CD14-positive monocyte (primary cell): ENCODE data around the gene SCN4A. TPM values are rescaled to one million over a fixed set of nuclear protein-coding genes. Genes with fewer than 3 reads are reported as not detected.

ENCODE experiments used
- DNase-seq, 3 donors: peaks; one replicate each; pipeline ENCODE4 v3.0.0-alpha.2; 2011 to 2022
- H2AFZ ChIP-seq: 2 replicates; pipeline ENCODE4 v1.6.0; 2012; ENCODE audit warnings: mild to moderate bottlenecking, low read depth, low read length, inconsistent platforms; ENCODE audit not compliant: insufficient read depth, poor library complexity, severe bottlenecking
- H3K27ac ChIP-seq, 2 donors: 1 replicate in 1 of 2; 2 replicates in 1 of 2; pipeline ENCODE4 v1.5.1; 2012 to 2013; ENCODE audit warnings: low read length in 2 of 2, control low read depth in 1 of 2, inconsistent platforms in 1 of 2, low read depth in 1 of 2, mild to moderate bottlenecking in 1 of 2
- H3K27me3 ChIP-seq, 2 donors: one replicate each; pipeline versions ENCODE4 v1.6.0 to v1.6.1; 2011 to 2013; ENCODE audit warnings: low read length in 2 of 2; ENCODE audit not compliant: control insufficient read depth in 2 of 2, insufficient read depth in 2 of 2
- H3K36me3 ChIP-seq, 2 donors: replicated peaks in 1 of 2; 1 replicate in 1 of 2; 2 replicates in 1 of 2; pipeline versions ENCODE4 v1.5.1 to v1.6.1; 2012 to 2013; ENCODE audit warnings: low read length in 2 of 2, control low read depth in 1 of 2, inconsistent platforms in 1 of 2, mild to moderate bottlenecking in 1 of 2; ENCODE audit not compliant: insufficient read depth in 2 of 2, control insufficient read depth in 1 of 2
- H3K4me1 ChIP-seq, 2 donors: 1 replicate in 1 of 2; 2 replicates in 1 of 2; pipeline versions ENCODE4 v1.5.1 to v1.6.1; 2012 to 2013; ENCODE audit warnings: low read length in 2 of 2, control low read depth in 1 of 2, inconsistent platforms in 1 of 2, mild to moderate bottlenecking in 1 of 2, moderate library complexity in 1 of 2; ENCODE audit not compliant: insufficient read depth in 2 of 2, control insufficient read depth in 1 of 2
- H3K4me2 ChIP-seq: replicated peaks from 2 replicates; pipeline ENCODE3; 2012; ENCODE audit warnings: low read length, moderate library complexity, mild to moderate bottlenecking; ENCODE audit not compliant: poor library complexity, severe bottlenecking; ENCODE audit errors: extremely low read depth
- H3K4me3 ChIP-seq, 3 experiments: fragments of 200-600 bp in 1 of 3; sonication (generic) in 1 of 3; replicated peaks in 1 of 3; 1 replicate in 2 of 3; 2 replicates in 1 of 3; pipeline ENCODE4 v1.5.1; 2011 to 2013; ENCODE audit warnings: low read length in 3 of 3, mild to moderate bottlenecking in 3 of 3, control low read depth in 2 of 3, low read depth in 2 of 3, inconsistent platforms in 1 of 3, moderate library complexity in 1 of 3
- H3K79me2 ChIP-seq: 2 replicates; pipeline ENCODE4 v1.6.0; 2012; ENCODE audit warnings: mild to moderate bottlenecking, control low read depth, inconsistent platforms, low read length, moderate library complexity; ENCODE audit not compliant: insufficient read depth
- H3K9ac ChIP-seq: 2 replicates; pipeline ENCODE4 v1.6.0; 2017; ENCODE audit warnings: low read length, mild to moderate bottlenecking; ENCODE audit not compliant: insufficient read depth, poor library complexity, severe bottlenecking
- H3K9me3 ChIP-seq, 2 donors: replicated peaks in 1 of 2; 1 replicate in 1 of 2; 2 replicates in 1 of 2; pipeline versions ENCODE4 v1.5.1 to v1.6.1; 2012 to 2013; ENCODE audit warnings: low read length in 2 of 2, control low read depth in 1 of 2; ENCODE audit not compliant: control insufficient read depth in 1 of 2, insufficient read depth in 1 of 2
- H4K20me1 ChIP-seq: 2 replicates; pipeline ENCODE4 v1.6.0; 2012; ENCODE audit warnings: mild to moderate bottlenecking, low read length, control low read depth, moderate library complexity; ENCODE audit not compliant: insufficient read depth
- H3K27ac Mint-ChIP-seq, 7 donors: one replicate each; pipeline ENCODE4 v1.8.0; 2020; ENCODE audit warnings: mild to moderate bottlenecking in 7 of 7, mixed read lengths in 7 of 7, moderate library complexity in 6 of 7, inconsistent platforms in 2 of 7
- H3K27me3 Mint-ChIP-seq, 3 donors: one replicate each; pipeline ENCODE4 v1.8.0; 2021 to 2022; ENCODE audit warnings: low read depth in 3 of 3, mild to moderate bottlenecking in 3 of 3, mixed read lengths in 3 of 3, moderate library complexity in 3 of 3, inconsistent platforms in 1 of 3
- H3K36me3 Mint-ChIP-seq, 2 donors: one replicate each; pipeline ENCODE4 v1.8.0; 2020; ENCODE audit warnings: mixed read lengths in 2 of 2, inconsistent platforms in 1 of 2, mild to moderate bottlenecking in 1 of 2
- H3K4me1 Mint-ChIP-seq: one replicate; pipeline ENCODE4 v1.8.0; 2020; ENCODE audit warnings: mild to moderate bottlenecking, mixed read lengths
- H3K4me3 Mint-ChIP-seq, 2 donors: one replicate each; pipeline ENCODE4 v1.8.0; 2020; ENCODE audit warnings: mild to moderate bottlenecking in 2 of 2, mixed read lengths in 2 of 2, moderate library complexity in 1 of 2
- H3K9me3 Mint-ChIP-seq, 7 donors: one replicate each; pipeline ENCODE4 v1.8.0; 2020 to 2022; ENCODE audit warnings: mixed read lengths in 7 of 7, mild to moderate bottlenecking in 6 of 7, moderate library complexity in 6 of 7, inconsistent platforms in 2 of 7
- WGBS: methylation state at CpG from one replicate; pipeline ENCODE4 v1.1.5; 2013; ENCODE audit warnings: missing lambda C conversion rate; ENCODE audit not compliant: insufficient coverage; 5-methylcytosine and 5-hydroxymethylcytosine counted together
- intact Hi-C, 2 donors: fragments of 100-400 bp; cut with micrococcal nuclease; formaldehyde crosslinking; loops; one replicate each; pipeline versions ENCODE4 v1.15.0 to v1.15.1; 2023
- polyA plus RNA-seq, 3 donors: library from polyadenylated mRNA; depleted of rRNA in 1 of 3; unstranded in 2 of 3; stranded (reverse) in 1 of 3; fragments of 300-500 nt in 2 of 3; fragments of >200 nt in 1 of 3; fragmentation: Illumina TruSeq in 2 of 3; gene quantifications; 1 replicate in 2 of 3; 2 replicates in 1 of 3; pipeline ENCODE4 v1.2.3, GENCODE V29; 2012 to 2021
- TF ChIP-seq, protein P1 (sequence below): fragments of 200-600 bp; IDR thresholded peaks from one replicate; pipeline ENCODE4 v1.8.0; 2022; ENCODE audit warnings: antibody characterized with exemption, mild to moderate bottlenecking

SCN4A gene
- polyA plus RNA-seq, 3 donors, result not detected

- H2AFZ ChIP-seq, result no peak overlapping the region
- Mint-ChIP-seq H3K4me3 (no peak overlapping the region), H3K9me3 (peaks cover 0 to 2% (median 0%) of the 10 kb centered on the region in 7 donors), H3K4me1 (peaks cover 14% of the 10 kb centered on the region), H3K27me3 (peaks cover 2 to 14% (median 4%) of the 10 kb centered on the region in 3 donors), H3K27ac (peak overlapping the region in 1 of 7 donors; percentile 54), H3K36me3 (no peaks in the 10 kb centered on the region)
- no peaks in the 10 kb centered on the region for H3K79me2 ChIP-seq
- WGBS, result 97% methylated on average over 6 of the region's 7 CpGs
- TF ChIP-seq, protein P1, sequence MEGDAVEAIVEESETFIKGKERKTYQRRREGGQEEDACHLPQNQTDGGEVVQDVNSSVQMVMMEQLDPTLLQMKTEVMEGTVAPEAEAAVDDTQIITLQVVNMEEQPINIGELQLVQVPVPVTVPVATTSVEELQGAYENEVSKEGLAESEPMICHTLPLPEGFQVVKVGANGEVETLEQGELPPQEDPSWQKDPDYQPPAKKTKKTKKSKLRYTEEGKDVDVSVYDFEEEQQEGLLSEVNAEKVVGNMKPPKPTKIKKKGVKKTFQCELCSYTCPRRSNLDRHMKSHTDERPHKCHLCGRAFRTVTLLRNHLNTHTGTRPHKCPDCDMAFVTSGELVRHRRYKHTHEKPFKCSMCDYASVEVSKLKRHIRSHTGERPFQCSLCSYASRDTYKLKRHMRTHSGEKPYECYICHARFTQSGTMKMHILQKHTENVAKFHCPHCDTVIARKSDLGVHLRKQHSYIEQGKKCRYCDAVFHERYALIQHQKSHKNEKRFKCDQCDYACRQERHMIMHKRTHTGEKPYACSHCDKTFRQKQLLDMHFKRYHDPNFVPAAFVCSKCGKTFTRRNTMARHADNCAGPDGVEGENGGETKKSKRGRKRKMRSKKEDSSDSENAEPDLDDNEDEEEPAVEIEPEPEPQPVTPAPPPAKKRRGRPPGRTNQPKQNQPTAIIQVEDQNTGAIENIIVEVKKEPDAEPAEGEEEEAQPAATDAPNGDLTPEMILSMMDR, result no peak
- no peak overlapping the region for H3K4me2 ChIP-seq
- H3K9me3 ChIP-seq, result no peaks in the 10 kb centered on the region
- no peaks in the 10 kb centered on the region for H4K20me1 ChIP-seq
- no peaks in the 10 kb centered on the region for H3K4me1 ChIP-seq
- no peaks in the 10 kb centered on the region for H3K36me3 ChIP-seq
- H3K9ac ChIP-seq, result no peak overlapping the region
- no peaks in the 10 kb centered on the region for H3K27me3 ChIP-seq
- DNase-seq, result no peak
- no peak overlapping the region for H3K27ac ChIP-seq
- no peak overlapping the region for H3K4me3 ChIP-seq
- intact Hi-C loops, result loop anchor here in 1 of 2 donors (10.0 kb wide), 1 partner anchor 110 kb away; the partner anchor contains the start of gene ICAM2
Measured at GRCh38 chr17:63914471-63914870, 58.2 kb downstream of the SCN4A start.

DNA sequence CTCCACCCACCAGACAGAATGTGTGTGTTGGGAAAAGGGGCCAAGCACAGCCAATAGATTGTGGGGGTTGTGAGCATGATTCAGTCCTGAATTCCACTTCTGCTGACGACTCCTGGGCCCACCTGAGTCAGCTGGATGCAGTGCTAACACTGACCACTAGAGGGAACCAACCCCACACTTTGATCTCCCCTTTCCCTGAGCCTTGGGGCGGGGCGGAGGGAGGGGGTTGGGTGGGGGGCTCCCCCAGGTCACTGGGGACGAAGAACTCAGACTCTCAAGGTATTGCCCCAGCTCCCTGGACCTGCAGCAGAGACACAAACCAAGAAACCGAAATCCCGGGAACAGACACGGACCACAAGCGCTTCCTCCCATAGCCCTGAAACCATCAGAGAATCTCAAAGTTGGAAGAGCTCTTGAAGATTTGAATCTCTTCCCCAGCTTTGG is 61.0 kb downstream of the SCN4A start:
- H3K4me1 Mint-ChIP-seq, result peaks cover 9% of the 10 kb centered on the region
- no peaks in the 10 kb centered on the region for H3K9me3 ChIP-seq
- H3K36me3 Mint-ChIP-seq, result no peaks in the 10 kb centered on the region
- TF ChIP-seq, protein P1, result peak; percentile 93
- no peaks in the 10 kb centered on the region for H3K4me1 ChIP-seq
- no peaks in the 10 kb centered on the region for H3K79me2 ChIP-seq
- no peak overlapping the region for H2AFZ ChIP-seq
- WGBS, result 55% methylated on average over 4 of the region's 8 CpGs
- peak; percentile 13 to 51 (median 35) for DNase-seq
- peaks cover 1 to 8% (median 4%) of the 10 kb centered on the region in 3 donors for H3K27me3 Mint-ChIP-seq
- H3K36me3 ChIP-seq, result no peaks in the 10 kb centered on the region
- intact Hi-C loops, result loop anchor here in 1 of 2 donors (10.0 kb wide), 1 partner anchor 113 kb away; the partner anchor contains the start of gene ICAM2
- no peak overlapping the region for H3K4me2 ChIP-seq
- no peak overlapping the region for H3K4me3 ChIP-seq
- H3K27ac Mint-ChIP-seq, result peak overlapping the region in 2 of 7 donors; percentile 6 to 50
- H3K4me3 Mint-ChIP-seq, result no peak overlapping the region
- H3K27ac ChIP-seq, result no peak overlapping the region
- no peaks in the 10 kb centered on the region for H3K27me3 ChIP-seq
- H4K20me1 ChIP-seq, result no peaks in the 10 kb centered on the region
- H3K9ac ChIP-seq, result no peak overlapping the region
- H3K9me3 Mint-ChIP-seq, result peaks cover 0 to 2% (median 0%) of the 10 kb centered on the region in 7 donors
